GM08714 (cell line): Measurements from ENCODE around the gene CD163L1.

Experiments
- H3K4me3 ChIP-seq: fragments of 200-500 bp; sonication (Bioruptor generic); 2 replicates; pipeline ENCODE4 v1.5.1; 2014; ENCODE audit warnings: mild to moderate bottlenecking, low read length, inconsistent platforms
- ZNF274 ChIP-seq: IDR thresholded peaks from 2 replicates; pipeline ENCODE4 v1.6.1; 2012; ENCODE audit warnings: mild to moderate bottlenecking, low read depth, low read length

The CD163L1 gene

DNA sequence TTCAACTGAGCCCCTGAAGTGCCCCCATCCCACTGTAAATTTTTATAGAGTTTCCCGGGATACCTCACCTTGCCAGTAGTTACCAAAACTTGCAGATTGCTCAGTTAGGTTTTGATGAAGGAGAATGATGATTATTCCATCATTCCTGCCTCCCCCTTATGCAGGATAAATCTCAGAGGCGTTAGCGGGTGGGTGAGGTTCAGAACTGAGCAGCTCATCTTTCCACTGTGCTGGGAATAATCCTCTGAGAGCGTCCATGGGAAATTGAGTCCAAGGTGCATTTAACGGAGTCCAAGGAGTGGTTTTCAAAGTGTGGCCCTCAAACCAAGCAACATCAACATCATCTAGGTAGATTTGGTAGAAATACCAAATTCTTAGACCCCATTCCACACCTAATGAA, 121.4 kb downstream of the CD163L1 start:
- TF ChIP-seq ZNF274 = no peak
- H3K4me3 ChIP-seq = no peak overlapping the region

GRCh38 chr12:7321624-7322023, 122.3 kb downstream of the CD163L1 start:
- no peak overlapping the region for H3K4me3 ChIP-seq
- TF ChIP-seq ZNF274 = no peak

DNA sequence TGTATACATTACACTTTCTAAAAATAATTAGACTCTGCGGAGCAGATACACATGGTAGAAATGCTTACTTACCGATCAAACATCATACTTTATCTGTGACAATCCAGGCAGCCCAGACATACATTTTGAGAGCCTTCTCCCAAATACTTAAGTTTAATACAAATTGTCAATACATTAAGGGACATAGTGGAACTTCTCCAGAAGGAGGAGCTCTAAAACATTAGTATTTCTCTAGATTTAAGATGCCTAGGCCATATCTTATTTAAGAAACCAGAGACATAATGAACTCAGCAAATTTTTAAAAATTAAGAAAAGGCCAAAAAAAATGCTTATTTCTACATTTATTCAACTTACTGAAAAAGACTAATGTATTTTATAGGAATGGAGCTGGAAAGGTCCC, 124.0 kb downstream of the CD163L1 start:
- TF ChIP-seq ZNF274 = no peak

DNA sequence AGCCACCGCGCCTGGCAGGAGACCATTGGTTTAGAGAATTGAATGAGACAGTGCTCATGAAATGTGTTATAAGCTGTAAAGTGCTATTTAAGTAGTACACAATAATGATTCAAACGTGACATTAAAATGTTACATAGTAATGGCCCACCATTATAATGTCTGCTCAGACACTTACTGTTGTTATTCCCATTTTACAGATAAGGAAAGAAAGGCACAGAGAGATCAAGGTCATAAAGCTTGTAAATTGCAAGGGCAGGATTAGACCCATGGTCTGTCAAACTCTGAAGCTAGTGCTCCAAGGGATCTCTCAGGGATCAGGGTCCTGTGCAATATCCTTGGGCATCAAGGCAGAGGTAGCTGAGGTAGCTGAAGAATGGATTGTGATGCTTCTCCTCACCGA, 133.9 kb downstream of the CD163L1 start:
- H3K4me3 ChIP-seq = no peak overlapping the region
- no peak for TF ChIP-seq ZNF274

More for the DNA sequence above, 124.0 kb downstream of the CD163L1 start:
- no peak overlapping the region for H3K4me3 ChIP-seq
